OCI-LY3 (cell line): ENCODE results near the gene ZNF556.
A peak's percentile ranks its signal among the peaks of the same experiment; 100 is the strongest.

Experiments
- EZH2phosphoT487 ChIP-seq: fragments of 200-600 bp; shearing (Covaris generic); IDR thresholded peaks from 2 replicates; pipeline ENCODE4 v1.6.1; 2018; ENCODE audit warnings: antibody characterized with exemption, mixed run types, low read depth
- TF ChIP-seq, protein P1 (sequence below): fragments of 200-600, 300-600 bp; sonication (generic); IDR thresholded peaks from 2 replicates; pipeline ENCODE4 v1.5.1; 2014; ENCODE audit warnings: antibody characterized with exemption, low read length, low read depth

DNA sequence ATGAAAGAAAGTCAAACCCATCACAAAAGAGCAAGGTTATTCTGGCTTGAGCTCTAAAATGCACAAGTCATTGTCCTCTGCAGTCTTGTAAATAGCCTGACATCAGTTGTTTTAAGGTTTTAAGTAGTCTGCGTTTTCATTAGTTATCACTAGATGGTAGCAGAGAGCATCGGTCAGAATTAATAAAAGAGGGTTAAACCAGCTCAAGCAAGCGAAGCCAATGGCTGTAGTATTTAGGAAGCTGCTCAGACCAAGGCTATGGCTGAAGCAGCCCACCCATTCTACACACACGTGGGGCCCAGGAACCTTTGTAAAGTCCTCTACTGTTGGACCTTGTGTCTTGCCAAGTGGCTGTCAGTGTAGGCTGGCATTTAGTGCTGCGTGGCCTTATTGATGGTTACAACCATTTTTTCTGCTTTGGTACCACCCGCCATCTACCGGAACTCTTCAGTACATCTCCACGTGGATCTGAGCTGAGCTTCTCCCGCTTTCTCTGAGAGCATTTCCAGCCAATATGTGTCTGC, 20.3 kb downstream of the ZNF556 start:
- TF ChIP-seq, protein P1, sequence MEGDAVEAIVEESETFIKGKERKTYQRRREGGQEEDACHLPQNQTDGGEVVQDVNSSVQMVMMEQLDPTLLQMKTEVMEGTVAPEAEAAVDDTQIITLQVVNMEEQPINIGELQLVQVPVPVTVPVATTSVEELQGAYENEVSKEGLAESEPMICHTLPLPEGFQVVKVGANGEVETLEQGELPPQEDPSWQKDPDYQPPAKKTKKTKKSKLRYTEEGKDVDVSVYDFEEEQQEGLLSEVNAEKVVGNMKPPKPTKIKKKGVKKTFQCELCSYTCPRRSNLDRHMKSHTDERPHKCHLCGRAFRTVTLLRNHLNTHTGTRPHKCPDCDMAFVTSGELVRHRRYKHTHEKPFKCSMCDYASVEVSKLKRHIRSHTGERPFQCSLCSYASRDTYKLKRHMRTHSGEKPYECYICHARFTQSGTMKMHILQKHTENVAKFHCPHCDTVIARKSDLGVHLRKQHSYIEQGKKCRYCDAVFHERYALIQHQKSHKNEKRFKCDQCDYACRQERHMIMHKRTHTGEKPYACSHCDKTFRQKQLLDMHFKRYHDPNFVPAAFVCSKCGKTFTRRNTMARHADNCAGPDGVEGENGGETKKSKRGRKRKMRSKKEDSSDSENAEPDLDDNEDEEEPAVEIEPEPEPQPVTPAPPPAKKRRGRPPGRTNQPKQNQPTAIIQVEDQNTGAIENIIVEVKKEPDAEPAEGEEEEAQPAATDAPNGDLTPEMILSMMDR = peak; percentile 73
- TF ChIP-seq EZH2phosphoT487 = no peak
